Measurements from ENCODE around the gene TNFRSF21. TPM values are rescaled to one million over a fixed set of nuclear protein-coding genes. Genes with fewer than 3 reads are reported as not detected.
"Not testable (repeated sequence)": the region's sequence is repeated elsewhere in the genome, so short reads cannot be mapped to it uniquely, and the experiment has no call there.

TNFRSF21 gene
- total and polyA plus RNA-seq, 2 donors: 10.7 to 30.2 TPM

- Histone ChIP-seq H3K4me3 (ENCODE audit: low read length in 2 of 2) (no peak overlapping the region), H3K27me3 (ENCODE audit: control insufficient read depth in 2 of 2, insufficient read depth in 1 of 2, low read length in 1 of 2) (no peaks in the 10 kb centered on the region), H3K36me3 (ENCODE audit: control insufficient read depth in 2 of 2, insufficient read depth in 2 of 2, low read length in 1 of 2) (no peaks in the 10 kb centered on the region), H3K4me1 (ENCODE audit: control insufficient read depth in 2 of 2, insufficient read depth in 2 of 2, low read length in 2 of 2) (no peaks in the 10 kb centered on the region), H3K9me3 (ENCODE audit: control insufficient read depth in 2 of 2, insufficient read depth in 1 of 2, low read length in 1 of 2) (no peaks in the 10 kb centered on the region), H3K27ac (ENCODE audit: low read depth in 1 of 2, low read length in 1 of 2) (no peak overlapping the region)
- no peak for DNase-seq (ENCODE audit: low read depth in 6 of 9, low spot score in 9 of 9)
Measured at GRCh38 chr6:47334334-47334733, 24.6 kb upstream of the TNFRSF21 start.

GRCh38 chr6:47328606-47329005 is 18.9 kb upstream of the TNFRSF21 start:
- H3K27ac ChIP-seq (ENCODE audit: low read depth in 1 of 2, low read length in 1 of 2); H3K27me3 ChIP-seq (ENCODE audit: control insufficient read depth in 2 of 2, insufficient read depth in 1 of 2, low read length in 1 of 2); H3K36me3 ChIP-seq (ENCODE audit: control insufficient read depth in 2 of 2, insufficient read depth in 2 of 2, low read length in 1 of 2); H3K4me1 ChIP-seq (ENCODE audit: control insufficient read depth in 2 of 2, insufficient read depth in 2 of 2, low read length in 2 of 2); H3K9me3 ChIP-seq (ENCODE audit: control insufficient read depth in 2 of 2, insufficient read depth in 1 of 2, low read length in 1 of 2); H3K4me3 ChIP-seq (ENCODE audit: low read length in 2 of 2): not testable (repeated sequence)
- peak in 1 of 9 donors; percentile 55 for DNase-seq (ENCODE audit: low read depth in 6 of 9, low spot score in 9 of 9)
- WGBS: 41% methylated on average over 3 of the region's 3 CpGs

GRCh38 chr6:47328139-47328538 is 18.4 kb upstream of the TNFRSF21 start:
- not testable (repeated sequence) for H3K4me3 ChIP-seq (ENCODE audit: low read length in 2 of 2); H3K9me3 ChIP-seq (ENCODE audit: control insufficient read depth in 2 of 2, insufficient read depth in 1 of 2, low read length in 1 of 2); H3K27ac ChIP-seq (ENCODE audit: low read depth in 1 of 2, low read length in 1 of 2); H3K27me3 ChIP-seq (ENCODE audit: control insufficient read depth in 2 of 2, insufficient read depth in 1 of 2, low read length in 1 of 2); H3K4me1 ChIP-seq (ENCODE audit: control insufficient read depth in 2 of 2, insufficient read depth in 2 of 2, low read length in 2 of 2); H3K36me3 ChIP-seq (ENCODE audit: control insufficient read depth in 2 of 2, insufficient read depth in 2 of 2, low read length in 1 of 2); DNase-seq (ENCODE audit: low read depth in 6 of 9, low spot score in 9 of 9)
- WGBS: 68% methylated on average over 4 of the region's 4 CpGs

GRCh38 chr6:47323887-47324286 is 14.2 kb upstream of the TNFRSF21 start:
- Histone ChIP-seq H3K27ac (ENCODE audit: low read depth in 1 of 2, low read length in 1 of 2) (no peak overlapping the region), H3K9me3 (ENCODE audit: control insufficient read depth in 2 of 2, insufficient read depth in 1 of 2, low read length in 1 of 2) (peaks cover 0 to 3% of the 10 kb centered on the region in 2 donors), H3K4me3 (ENCODE audit: low read length in 2 of 2) (no peak overlapping the region), H3K36me3 (ENCODE audit: control insufficient read depth in 2 of 2, insufficient read depth in 2 of 2, low read length in 1 of 2) (no peaks in the 10 kb centered on the region), H3K27me3 (ENCODE audit: control insufficient read depth in 2 of 2, insufficient read depth in 1 of 2, low read length in 1 of 2) (no peaks in the 10 kb centered on the region), H3K4me1 (ENCODE audit: control insufficient read depth in 2 of 2, insufficient read depth in 2 of 2, low read length in 2 of 2) (peaks cover 2 to 22% of the 10 kb centered on the region in 2 donors)
- 92% methylated on average over 1 of the region's 1 CpG for WGBS
- no peak for DNase-seq (ENCODE audit: low read depth in 6 of 9, low spot score in 9 of 9)

- Histone ChIP-seq H3K4me3 (ENCODE audit: low read length in 2 of 2) (no peak overlapping the region), H3K36me3 (ENCODE audit: control insufficient read depth in 2 of 2, insufficient read depth in 2 of 2, low read length in 1 of 2) (no peaks in the 10 kb centered on the region), H3K4me1 (ENCODE audit: control insufficient read depth in 2 of 2, insufficient read depth in 2 of 2, low read length in 2 of 2) (peaks cover 0 to 18% of the 10 kb centered on the region in 2 donors), H3K9me3 (ENCODE audit: control insufficient read depth in 2 of 2, insufficient read depth in 1 of 2, low read length in 1 of 2) (peaks cover 0 to 2% of the 10 kb centered on the region in 2 donors), H3K27ac (ENCODE audit: low read depth in 1 of 2, low read length in 1 of 2) (no peak overlapping the region), H3K27me3 (ENCODE audit: control insufficient read depth in 2 of 2, insufficient read depth in 1 of 2, low read length in 1 of 2) (no peaks in the 10 kb centered on the region)
- 6% methylated on average over 2 of the region's 2 CpGs for WGBS
- no peak for DNase-seq (ENCODE audit: low read depth in 6 of 9, low spot score in 9 of 9)
Measured at GRCh38 chr6:47323321-47323720, 13.6 kb upstream of the TNFRSF21 start.

- DNase-seq (ENCODE audit: low read depth in 6 of 9, low spot score in 9 of 9): peak in 5 of 9 donors; percentile 24 to 70 (median 54)
- H3K27ac ChIP-seq (ENCODE audit: low read depth in 1 of 2, low read length in 1 of 2): no peak overlapping the region
- no peak overlapping the region for H3K4me3 ChIP-seq (ENCODE audit: low read length in 2 of 2)
- 3% methylated on average over 4 of the region's 4 CpGs for WGBS
- H3K36me3 ChIP-seq (ENCODE audit: control insufficient read depth in 2 of 2, insufficient read depth in 2 of 2, low read length in 1 of 2): no peaks in the 10 kb centered on the region
- H3K9me3 ChIP-seq (ENCODE audit: control insufficient read depth in 2 of 2, insufficient read depth in 1 of 2, low read length in 1 of 2): no peaks in the 10 kb centered on the region
- no peaks in the 10 kb centered on the region for H3K27me3 ChIP-seq (ENCODE audit: control insufficient read depth in 2 of 2, insufficient read depth in 1 of 2, low read length in 1 of 2)
- H3K4me1 ChIP-seq (ENCODE audit: control insufficient read depth in 2 of 2, insufficient read depth in 2 of 2, low read length in 2 of 2): peaks cover 0 to 13% of the 10 kb centered on the region in 2 donors
Measured at GRCh38 chr6:47321577-47321976, 11.9 kb upstream of the TNFRSF21 start.

- H3K27me3 ChIP-seq (ENCODE audit: control insufficient read depth in 2 of 2, insufficient read depth in 1 of 2, low read length in 1 of 2): no peaks in the 10 kb centered on the region
- peaks cover 0 to 13% of the 10 kb centered on the region in 2 donors for H3K4me1 ChIP-seq (ENCODE audit: control insufficient read depth in 2 of 2, insufficient read depth in 2 of 2, low read length in 2 of 2)
- no peak for DNase-seq (ENCODE audit: low read depth in 6 of 9, low spot score in 9 of 9)
- 82% methylated on average over 4 of the region's 4 CpGs for WGBS
- no peaks in the 10 kb centered on the region for H3K36me3 ChIP-seq (ENCODE audit: control insufficient read depth in 2 of 2, insufficient read depth in 2 of 2, low read length in 1 of 2)
- no peak overlapping the region for H3K4me3 ChIP-seq (ENCODE audit: low read length in 2 of 2)
- no peaks in the 10 kb centered on the region for H3K9me3 ChIP-seq (ENCODE audit: control insufficient read depth in 2 of 2, insufficient read depth in 1 of 2, low read length in 1 of 2)
- H3K27ac ChIP-seq (ENCODE audit: low read depth in 1 of 2, low read length in 1 of 2): no peak overlapping the region
Measured at GRCh38 chr6:47319867-47320266, 10.2 kb upstream of the TNFRSF21 start.

GRCh38 chr6:47319382-47319781 is 9.7 kb upstream of the TNFRSF21 start:
- Histone ChIP-seq H3K4me1 (ENCODE audit: control insufficient read depth in 2 of 2, insufficient read depth in 2 of 2, low read length in 2 of 2) (peaks cover 0 to 13% of the 10 kb centered on the region in 2 donors), H3K9me3 (ENCODE audit: control insufficient read depth in 2 of 2, insufficient read depth in 1 of 2, low read length in 1 of 2) (no peaks in the 10 kb centered on the region), H3K4me3 (ENCODE audit: low read length in 2 of 2) (no peak overlapping the region), H3K27me3 (ENCODE audit: control insufficient read depth in 2 of 2, insufficient read depth in 1 of 2, low read length in 1 of 2) (no peaks in the 10 kb centered on the region), H3K27ac (ENCODE audit: low read depth in 1 of 2, low read length in 1 of 2) (no peak overlapping the region), H3K36me3 (ENCODE audit: control insufficient read depth in 2 of 2, insufficient read depth in 2 of 2, low read length in 1 of 2) (no peaks in the 10 kb centered on the region)
- WGBS: 98% methylated on average over 3 of the region's 3 CpGs
- no peak for DNase-seq (ENCODE audit: low read depth in 6 of 9, low spot score in 9 of 9)

GRCh38 chr6:47318236-47318989 is 8.7 kb upstream of the TNFRSF21 start:
- Histone ChIP-seq H3K36me3 (ENCODE audit: control insufficient read depth in 2 of 2, insufficient read depth in 2 of 2, low read length in 1 of 2) (no peaks in the 10 kb centered on the region), H3K4me3 (ENCODE audit: low read length in 2 of 2) (no peak overlapping the region), H3K4me1 (ENCODE audit: control insufficient read depth in 2 of 2, insufficient read depth in 2 of 2, low read length in 2 of 2) (peaks cover 0 to 13% of the 10 kb centered on the region in 2 donors), H3K27me3 (ENCODE audit: control insufficient read depth in 2 of 2, insufficient read depth in 1 of 2, low read length in 1 of 2) (no peaks in the 10 kb centered on the region), H3K27ac (ENCODE audit: low read depth in 1 of 2, low read length in 1 of 2) (no peak overlapping the region), H3K9me3 (ENCODE audit: control insufficient read depth in 2 of 2, insufficient read depth in 1 of 2, low read length in 1 of 2) (no peaks in the 10 kb centered on the region)
- DNase-seq (ENCODE audit: low read depth in 6 of 9, low spot score in 9 of 9): no peak
- WGBS: 97% methylated on average over 3 of the region's 3 CpGs
